Gastroesophageal sphincter (tissue), 3 donors: Measurements from ENCODE around the gene CXorf65.

ENCODE experiments used
- CTCF ChIP-seq, 4 experiments: fragments of 200-600 bp in 2 of 4; fragments of 450-650 bp in 2 of 4; sonication (generic) in 1 of 4; IDR thresholded peaks; one replicate each; pipeline ENCODE4 v1.5.1; 2017 to 2019; ENCODE audit warnings: antibody characterized with exemption in 4 of 4, mild to moderate bottlenecking in 2 of 4, moderate library complexity in 2 of 4
- EP300 ChIP-seq: sonication (generic); formaldehyde crosslinking; IDR thresholded peaks from one replicate; pipeline ENCODE4 v1.6.1; 2017; ENCODE audit warnings: antibody characterized with exemption, mild to moderate bottlenecking

- no peak for TF ChIP-seq CTCF (IDR thresholded peaks at IDR 0.05)
- no peak for TF ChIP-seq EP300
Observed at GRCh38 chrX:71111921-71112431, 5.4 kb upstream of the CXorf65 start.
